ENCODE measurements around the gene DRAXIN.

The DRAXIN gene

GRCh38 chr1:11706292-11706691, 14.8 kb downstream of the DRAXIN start:
- H3K4me2 ChIP-seq (ENCODE audit: low read length) = no peak overlapping the region
- peaks cover 5% of the 10 kb centered on the region; the same call in 1 of the 2 replicates for H3K27me3 ChIP-seq (ENCODE audit: insufficient read depth, low read length)
- H3K9ac ChIP-seq (ENCODE audit: low read length) = no peak overlapping the region
- no peak overlapping the region for H2AFZ ChIP-seq (ENCODE audit: low read length)
- H3K27ac ChIP-seq (ENCODE audit: low read depth, low read length, poor library complexity, severe bottlenecking) = no peak overlapping the region
- no peaks in the 10 kb centered on the region for H3K9me2 ChIP-seq (ENCODE audit: low read depth, low read length)
- no peaks in the 10 kb centered on the region for H3K36me3 ChIP-seq (ENCODE audit: insufficient read depth, low read length)
- no peak for TF ChIP-seq EZH2 (IDR thresholded peaks at IDR 0.05; ENCODE audit: borderline replicate concordance, low read length)
- no peak for TF ChIP-seq CTCF (IDR thresholded peaks at IDR 0.05; ENCODE audit: low read length)
- H3K9me3 ChIP-seq (ENCODE audit: low read length) = no peaks in the 10 kb centered on the region
- H3K4me1 ChIP-seq (ENCODE audit: insufficient read depth, low read length, severe bottlenecking) = no peaks in the 10 kb centered on the region
- H3K79me2 ChIP-seq (ENCODE audit: insufficient read depth, low read length) = no peaks in the 10 kb centered on the region
- H4K20me1 ChIP-seq (ENCODE audit: insufficient read depth, low read length) = no peaks in the 10 kb centered on the region
- no peak overlapping the region for H3K4me3 ChIP-seq (ENCODE audit: low read depth, low read length, poor library complexity, severe bottlenecking)
- H3F3A ChIP-seq (ENCODE audit: insufficient read depth, low read length) = no peaks in the 10 kb centered on the region

- Histone ChIP-seq H3K4me2 (ENCODE audit: low read length) (no peak overlapping the region), H2AFZ (ENCODE audit: low read length) (no peak overlapping the region), H3K9me3 (ENCODE audit: low read length) (no peaks in the 10 kb centered on the region), H3K79me2 (ENCODE audit: insufficient read depth, low read length) (no peaks in the 10 kb centered on the region), H3F3A (ENCODE audit: insufficient read depth, low read length) (no peaks in the 10 kb centered on the region), H3K27ac (ENCODE audit: low read depth, low read length, poor library complexity, severe bottlenecking) (no peak overlapping the region), H3K36me3 (ENCODE audit: insufficient read depth, low read length) (no peaks in the 10 kb centered on the region), H3K4me3 (ENCODE audit: low read depth, low read length, poor library complexity, severe bottlenecking) (no peak overlapping the region), H3K27me3 (ENCODE audit: insufficient read depth, low read length) (peaks cover 5% of the 10 kb centered on the region; the same call in 1 of the 2 replicates), H3K4me1 (ENCODE audit: insufficient read depth, low read length, severe bottlenecking) (no peaks in the 10 kb centered on the region), H3K9ac (ENCODE audit: low read length) (no peak overlapping the region), H4K20me1 (ENCODE audit: insufficient read depth, low read length) (no peaks in the 10 kb centered on the region), H3K9me2 (ENCODE audit: low read depth, low read length) (no peaks in the 10 kb centered on the region)
- TF ChIP-seq CTCF (IDR thresholded peaks at IDR 0.05; ENCODE audit: low read length) = no peak
- no peak for TF ChIP-seq EZH2 (IDR thresholded peaks at IDR 0.05; ENCODE audit: borderline replicate concordance, low read length)
Observed at GRCh38 chr1:11707621-11708276, 16.2 kb downstream of the DRAXIN start.

- TF ChIP-seq EZH2 (IDR thresholded peaks at IDR 0.05; ENCODE audit: borderline replicate concordance, low read length) = no peak
- no peak for TF ChIP-seq CTCF (IDR thresholded peaks at IDR 0.05; ENCODE audit: low read length)
- Histone ChIP-seq H3K9ac (ENCODE audit: low read length) (no peak overlapping the region), H3K9me2 (ENCODE audit: low read depth, low read length) (no peaks in the 10 kb centered on the region), H3F3A (ENCODE audit: insufficient read depth, low read length) (no peaks in the 10 kb centered on the region), H3K4me3 (ENCODE audit: low read depth, low read length, poor library complexity, severe bottlenecking) (no peak overlapping the region), H3K4me1 (ENCODE audit: insufficient read depth, low read length, severe bottlenecking) (no peaks in the 10 kb centered on the region), H3K36me3 (ENCODE audit: insufficient read depth, low read length) (no peaks in the 10 kb centered on the region), H3K4me2 (ENCODE audit: low read length) (no peak overlapping the region), H3K27ac (ENCODE audit: low read depth, low read length, poor library complexity, severe bottlenecking) (no peak overlapping the region), H3K27me3 (ENCODE audit: insufficient read depth, low read length) (peaks cover 5% of the 10 kb centered on the region; the same call in 1 of the 2 replicates), H2AFZ (ENCODE audit: low read length) (no peak overlapping the region), H4K20me1 (ENCODE audit: insufficient read depth, low read length) (no peaks in the 10 kb centered on the region), H3K79me2 (ENCODE audit: insufficient read depth, low read length) (no peaks in the 10 kb centered on the region), H3K9me3 (ENCODE audit: low read length) (no peaks in the 10 kb centered on the region)
Observed at GRCh38 chr1:11708554-11709350, 17.2 kb downstream of the DRAXIN start.
